HepG2 (cell line): ENCODE data around the gene CHRNB1. TPM values are rescaled to one million over a fixed set of nuclear protein-coding genes. Genes with fewer than 3 reads are reported as not detected.

Source experiments
- ATF7-NPFF ChIP-seq: sonication (generic); formaldehyde crosslinking; IDR thresholded peaks from 2 replicates; pipeline ENCODE4 v1.8.1; 2023; ENCODE audit warnings: mild to moderate bottlenecking, low read depth, missing genetic modification reagents, moderate library complexity
- MTA3 ChIP-seq: sonication (generic); formaldehyde crosslinking; IDR thresholded peaks from 2 replicates; pipeline ENCODE4 v1.4.0; 2020; ENCODE audit warnings: missing genetic modification reagents
- NFKB2 ChIP-seq: sonication (generic); formaldehyde crosslinking; IDR thresholded peaks from 2 replicates; pipeline ENCODE4 v1.4.0; 2020; ENCODE audit warnings: missing genetic modification reagents, borderline replicate concordance
- PHF20 ChIP-seq: sonication (generic); formaldehyde crosslinking; IDR thresholded peaks from 2 replicates; pipeline ENCODE4 v1.5.0; 2020; ENCODE audit warnings: mild to moderate bottlenecking, missing genetic modification reagents
- PITX1 ChIP-seq: sonication (generic); formaldehyde crosslinking; IDR thresholded peaks from 2 replicates; pipeline ENCODE4 v1.5.1; 2020; ENCODE audit warnings: mild to moderate bottlenecking, missing genetic modification reagents
- POLR2AphosphoS5 ChIP-seq: IDR thresholded peaks from 2 replicates; pipeline ENCODE4 v1.6.1; 2012; ENCODE audit warnings: low read depth, low read length
- RFX1 ChIP-seq: fragments of 450-650 bp; IDR thresholded peaks from 2 replicates; pipeline ENCODE4 v1.6.1; 2017
- RXRB ChIP-seq: IDR thresholded peaks from 2 replicates; pipeline ENCODE4 v1.6.1; 2016; ENCODE audit warnings: borderline replicate concordance, missing genetic modification reagents, missing compliant biosample characterization
- SAP130 ChIP-seq: IDR thresholded peaks from 2 replicates; pipeline ENCODE4 v1.6.1; 2016; ENCODE audit warnings: low read depth
- SPEN ChIP-seq: sonication (generic); formaldehyde crosslinking; IDR thresholded peaks from 2 replicates; pipeline ENCODE4 v1.5.1; 2020; ENCODE audit warnings: low read depth, mild to moderate bottlenecking, missing genetic modification reagents
- THAP11 ChIP-seq: IDR thresholded peaks from 2 replicates; pipeline ENCODE4 v1.6.1; 2016; ENCODE audit warnings: missing biosample characterization, missing genetic modification reagents
- WIZ ChIP-seq: sonication (generic); formaldehyde crosslinking; IDR thresholded peaks from 2 replicates; pipeline ENCODE4 v1.5.1; 2020; ENCODE audit warnings: mild to moderate bottlenecking, missing genetic modification reagents
- ZFX ChIP-seq: sonication (generic); formaldehyde crosslinking; IDR thresholded peaks from 2 replicates; pipeline ENCODE4 v1.4.0; 2020; ENCODE audit warnings: mild to moderate bottlenecking, low read depth, missing genetic modification reagents, moderate library complexity
- ZNF746 ChIP-seq: sonication (generic); formaldehyde crosslinking; IDR thresholded peaks from 2 replicates; pipeline ENCODE4 v1.8.0; 2022; ENCODE audit warnings: mild to moderate bottlenecking, missing genetic modification reagents
- polyA plus RNA-seq, 8 experiments: library from polyadenylated mRNA; depleted of rRNA in 3 of 8; stranded (reverse) in 7 of 8; unstranded in 1 of 8; fragments of >200 nt; fragmentation: Illumina TruSeq in 4 of 8; extraction: Trizol in 4 of 8; gene quantifications; 2 replicates each; pipeline versions ENCODE4 v1.2.1 to v1.2.3, GENCODE V29; 2011 to 2016; ENCODE audit warnings: low read depth in 4 of 8, missing spikeins in 1 of 8, mixed read lengths in 1 of 8; ENCODE audit not compliant: insufficient read depth in 1 of 8
- total RNA-seq, 5 experiments: library from RNA; depleted of rRNA; stranded (reverse); fragments of >200 nt; fragmentation: Illumina TruSeq; extraction: Trizol; gene quantifications; 2 replicates each; pipeline ENCODE4 v1.2.3, GENCODE V29; 2016; ENCODE audit warnings: low read depth in 1 of 5
- TF ChIP-seq, protein P1 (sequence below): sonication (generic); formaldehyde crosslinking; IDR thresholded peaks from 2 replicates; pipeline ENCODE4 v1.8.0; 2022; ENCODE audit warnings: mild to moderate bottlenecking, missing genetic modification reagents
- TF ChIP-seq, protein P2 (sequence below): sonication (generic); formaldehyde crosslinking; IDR thresholded peaks from 2 replicates; pipeline ENCODE4 v1.5.1; 2020; ENCODE audit warnings: missing genetic modification reagents, mild to moderate bottlenecking, borderline replicate concordance
- TF ChIP-seq, protein P3 (sequence below): sonication (generic); formaldehyde crosslinking; IDR thresholded peaks from 2 replicates; pipeline ENCODE4 v1.4.0; 2020; ENCODE audit warnings: mild to moderate bottlenecking, missing genetic modification reagents
- TF ChIP-seq, protein P4 (sequence below): sonication (generic); formaldehyde crosslinking; IDR thresholded peaks from 2 replicates; pipeline ENCODE4 v1.5.1; 2020; ENCODE audit warnings: missing genetic modification reagents, mild to moderate bottlenecking, borderline replicate concordance
- TF ChIP-seq, protein P5 (sequence below): sonication (generic); formaldehyde crosslinking; IDR thresholded peaks from 2 replicates; pipeline ENCODE4 v1.4.0; 2020; ENCODE audit warnings: missing genetic modification reagents
- TF ChIP-seq, protein P6 (sequence below): IDR thresholded peaks from 2 replicates; pipeline ENCODE4 v1.6.1; 2016; ENCODE audit warnings: mild to moderate bottlenecking, missing biosample characterization, missing genetic modification reagents
- TF ChIP-seq, protein P7 (sequence below): IDR thresholded peaks from 2 replicates; pipeline ENCODE4 v1.6.1; 2016; ENCODE audit warnings: missing compliant biosample characterization, missing genetic modification reagents, borderline replicate concordance

The CHRNB1 gene
- total and polyA plus RNA-seq, 2 of the 13 experiments (the other 11 are each of a cell fraction or from before 2014, with no cell fraction given): 5.4 to 33.7 TPM

DNA sequence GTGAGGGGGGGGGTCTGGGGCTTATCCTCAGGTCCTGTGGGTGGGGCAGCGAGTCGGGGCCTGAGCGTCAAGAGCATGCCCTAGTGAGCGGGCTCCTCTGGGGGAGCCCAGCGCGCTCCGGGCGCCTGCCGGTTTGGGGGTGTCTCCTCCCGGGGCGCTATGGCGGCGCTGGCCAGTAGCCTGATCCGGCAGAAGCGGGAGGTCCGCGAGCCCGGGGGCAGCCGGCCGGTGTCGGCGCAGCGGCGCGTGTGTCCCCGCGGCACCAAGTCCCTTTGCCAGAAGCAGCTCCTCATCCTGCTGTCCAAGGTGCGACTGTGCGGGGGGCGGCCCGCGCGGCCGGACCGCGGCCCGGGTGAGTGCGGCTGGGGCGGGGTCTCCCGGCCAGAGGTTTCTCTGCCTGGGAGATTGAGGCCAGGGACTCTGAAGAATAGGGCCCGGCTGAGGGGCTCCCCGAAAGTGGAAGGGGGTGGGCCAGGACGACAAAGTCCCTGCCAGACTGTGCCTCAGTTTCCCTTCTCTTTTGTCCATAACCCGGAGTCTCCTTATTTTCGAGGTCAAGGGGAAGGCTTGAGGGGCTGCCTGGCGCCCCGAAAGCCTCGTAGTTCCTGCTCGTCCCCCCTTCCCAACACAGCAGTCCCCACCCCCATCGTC, 5.3 kb upstream of the CHRNB1 start, which contains the start of gene FGF11 (continued):
- TF ChIP-seq, protein P1, sequence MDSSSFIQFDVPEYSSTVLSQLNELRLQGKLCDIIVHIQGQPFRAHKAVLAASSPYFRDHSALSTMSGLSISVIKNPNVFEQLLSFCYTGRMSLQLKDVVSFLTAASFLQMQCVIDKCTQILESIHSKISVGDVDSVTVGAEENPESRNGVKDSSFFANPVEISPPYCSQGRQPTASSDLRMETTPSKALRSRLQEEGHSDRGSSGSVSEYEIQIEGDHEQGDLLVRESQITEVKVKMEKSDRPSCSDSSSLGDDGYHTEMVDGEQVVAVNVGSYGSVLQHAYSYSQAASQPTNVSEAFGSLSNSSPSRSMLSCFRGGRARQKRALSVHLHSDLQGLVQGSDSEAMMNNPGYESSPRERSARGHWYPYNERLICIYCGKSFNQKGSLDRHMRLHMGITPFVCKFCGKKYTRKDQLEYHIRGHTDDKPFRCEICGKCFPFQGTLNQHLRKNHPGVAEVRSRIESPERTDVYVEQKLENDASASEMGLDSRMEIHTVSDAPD: no peak
- TF ChIP-seq SPEN (CRISPR knock-in tag) (0 out of 2 replicates have a peak, but pooled peaks have one; percentile 14), POLR2AphosphoS5 (peak; percentile 41; the same call in 1 of the 2 replicates), MTA3 (no peak), PITX1 (CRISPR knock-in tag) (0 out of 2 replicates have a peak, but pooled peaks have one; percentile 17), SAP130 (CRISPR knock-in tag) (peak; percentile 7; the same call in 1 of the 2 replicates), THAP11 (CRISPR knock-in tag) (no peak), RXRB (CRISPR knock-in tag) (0 out of 2 replicates have a peak, but pooled peaks have one; percentile 13), ZFX (CRISPR knock-in tag) (peak; percentile 44; the same call in 1 of the 2 replicates), RFX1 (no peak), ATF7-NPFF (CRISPR knock-in tag) (no peak), ZNF746 (no peak), PHF20 (CRISPR knock-in tag) (peak; percentile 23; the same call in 1 of the 2 replicates), NFKB2 (no peak), WIZ (CRISPR knock-in tag) (0 out of 2 replicates have a peak, but pooled peaks have one; percentile 44)
- TF ChIP-seq, protein P2, sequence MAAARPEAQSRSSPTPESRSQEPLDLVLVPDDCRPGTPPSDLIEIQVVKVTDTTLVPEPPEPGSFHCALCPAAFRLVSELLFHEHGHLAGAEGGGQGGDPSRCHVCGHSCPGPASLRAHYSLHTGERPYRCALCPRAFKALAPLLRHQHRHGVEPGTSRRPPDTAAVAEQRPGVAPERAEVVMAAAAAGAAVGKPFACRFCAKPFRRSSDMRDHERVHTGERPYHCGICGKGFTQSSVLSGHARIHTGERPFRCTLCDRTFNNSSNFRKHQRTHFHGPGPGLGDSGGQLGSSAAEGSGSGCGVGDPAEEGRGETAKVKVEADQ (CRISPR knock-in tag): peak; percentile 49; the same call in 1 of the 2 replicates
- TF ChIP-seq, protein P3, sequence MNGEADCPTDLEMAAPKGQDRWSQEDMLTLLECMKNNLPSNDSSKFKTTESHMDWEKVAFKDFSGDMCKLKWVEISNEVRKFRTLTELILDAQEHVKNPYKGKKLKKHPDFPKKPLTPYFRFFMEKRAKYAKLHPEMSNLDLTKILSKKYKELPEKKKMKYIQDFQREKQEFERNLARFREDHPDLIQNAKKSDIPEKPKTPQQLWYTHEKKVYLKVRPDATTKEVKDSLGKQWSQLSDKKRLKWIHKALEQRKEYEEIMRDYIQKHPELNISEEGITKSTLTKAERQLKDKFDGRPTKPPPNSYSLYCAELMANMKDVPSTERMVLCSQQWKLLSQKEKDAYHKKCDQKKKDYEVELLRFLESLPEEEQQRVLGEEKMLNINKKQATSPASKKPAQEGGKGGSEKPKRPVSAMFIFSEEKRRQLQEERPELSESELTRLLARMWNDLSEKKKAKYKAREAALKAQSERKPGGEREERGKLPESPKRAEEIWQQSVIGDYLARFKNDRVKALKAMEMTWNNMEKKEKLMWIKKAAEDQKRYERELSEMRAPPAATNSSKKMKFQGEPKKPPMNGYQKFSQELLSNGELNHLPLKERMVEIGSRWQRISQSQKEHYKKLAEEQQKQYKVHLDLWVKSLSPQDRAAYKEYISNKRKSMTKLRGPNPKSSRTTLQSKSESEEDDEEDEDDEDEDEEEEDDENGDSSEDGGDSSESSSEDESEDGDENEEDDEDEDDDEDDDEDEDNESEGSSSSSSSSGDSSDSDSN: peak; percentile 44; the same call in 1 of the 2 replicates
- TF ChIP-seq, protein P4, sequence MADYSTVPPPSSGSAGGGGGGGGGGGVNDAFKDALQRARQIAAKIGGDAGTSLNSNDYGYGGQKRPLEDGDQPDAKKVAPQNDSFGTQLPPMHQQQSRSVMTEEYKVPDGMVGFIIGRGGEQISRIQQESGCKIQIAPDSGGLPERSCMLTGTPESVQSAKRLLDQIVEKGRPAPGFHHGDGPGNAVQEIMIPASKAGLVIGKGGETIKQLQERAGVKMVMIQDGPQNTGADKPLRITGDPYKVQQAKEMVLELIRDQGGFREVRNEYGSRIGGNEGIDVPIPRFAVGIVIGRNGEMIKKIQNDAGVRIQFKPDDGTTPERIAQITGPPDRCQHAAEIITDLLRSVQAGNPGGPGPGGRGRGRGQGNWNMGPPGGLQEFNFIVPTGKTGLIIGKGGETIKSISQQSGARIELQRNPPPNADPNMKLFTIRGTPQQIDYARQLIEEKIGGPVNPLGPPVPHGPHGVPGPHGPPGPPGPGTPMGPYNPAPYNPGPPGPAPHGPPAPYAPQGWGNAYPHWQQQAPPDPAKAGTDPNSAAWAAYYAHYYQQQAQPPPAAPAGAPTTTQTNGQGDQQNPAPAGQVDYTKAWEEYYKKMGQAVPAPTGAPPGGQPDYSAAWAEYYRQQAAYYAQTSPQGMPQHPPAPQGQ (CRISPR knock-in tag): no peak
- TF ChIP-seq, protein P5, sequence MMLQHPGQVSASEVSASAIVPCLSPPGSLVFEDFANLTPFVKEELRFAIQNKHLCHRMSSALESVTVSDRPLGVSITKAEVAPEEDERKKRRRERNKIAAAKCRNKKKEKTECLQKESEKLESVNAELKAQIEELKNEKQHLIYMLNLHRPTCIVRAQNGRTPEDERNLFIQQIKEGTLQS (CRISPR knock-in tag): 0 out of 2 replicates have a peak, but pooled peaks have one; percentile 10
- TF ChIP-seq, protein P6, sequence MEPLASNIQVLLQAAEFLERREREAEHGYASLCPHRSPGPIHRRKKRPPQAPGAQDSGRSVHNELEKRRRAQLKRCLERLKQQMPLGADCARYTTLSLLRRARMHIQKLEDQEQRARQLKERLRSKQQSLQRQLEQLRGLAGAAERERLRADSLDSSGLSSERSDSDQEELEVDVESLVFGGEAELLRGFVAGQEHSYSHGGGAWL (CRISPR knock-in tag): peak; percentile 58; the same call in 1 of the 2 replicates
- TF ChIP-seq, protein P7, sequence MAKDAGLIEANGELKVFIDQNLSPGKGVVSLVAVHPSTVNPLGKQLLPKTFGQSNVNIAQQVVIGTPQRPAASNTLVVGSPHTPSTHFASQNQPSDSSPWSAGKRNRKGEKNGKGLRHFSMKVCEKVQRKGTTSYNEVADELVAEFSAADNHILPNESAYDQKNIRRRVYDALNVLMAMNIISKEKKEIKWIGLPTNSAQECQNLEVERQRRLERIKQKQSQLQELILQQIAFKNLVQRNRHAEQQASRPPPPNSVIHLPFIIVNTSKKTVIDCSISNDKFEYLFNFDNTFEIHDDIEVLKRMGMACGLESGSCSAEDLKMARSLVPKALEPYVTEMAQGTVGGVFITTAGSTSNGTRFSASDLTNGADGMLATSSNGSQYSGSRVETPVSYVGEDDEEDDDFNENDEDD (CRISPR knock-in tag): 0 out of 2 replicates have a peak, but pooled peaks have one; percentile 15
